Measurements from ENCODE around the gene GRAMD1B. TPM values are rescaled to one million over a fixed set of nuclear protein-coding genes. Genes with fewer than 3 reads are reported as not detected.
"Not testable (repeated sequence)": the region's sequence is repeated elsewhere in the genome, so short reads cannot be mapped to it uniquely, and the experiment has no call there.

Gene GRAMD1B
- total and polyA plus RNA-seq, 4 donors, result 0.29 to 2.6 (median 1.3) TPM

DNA sequence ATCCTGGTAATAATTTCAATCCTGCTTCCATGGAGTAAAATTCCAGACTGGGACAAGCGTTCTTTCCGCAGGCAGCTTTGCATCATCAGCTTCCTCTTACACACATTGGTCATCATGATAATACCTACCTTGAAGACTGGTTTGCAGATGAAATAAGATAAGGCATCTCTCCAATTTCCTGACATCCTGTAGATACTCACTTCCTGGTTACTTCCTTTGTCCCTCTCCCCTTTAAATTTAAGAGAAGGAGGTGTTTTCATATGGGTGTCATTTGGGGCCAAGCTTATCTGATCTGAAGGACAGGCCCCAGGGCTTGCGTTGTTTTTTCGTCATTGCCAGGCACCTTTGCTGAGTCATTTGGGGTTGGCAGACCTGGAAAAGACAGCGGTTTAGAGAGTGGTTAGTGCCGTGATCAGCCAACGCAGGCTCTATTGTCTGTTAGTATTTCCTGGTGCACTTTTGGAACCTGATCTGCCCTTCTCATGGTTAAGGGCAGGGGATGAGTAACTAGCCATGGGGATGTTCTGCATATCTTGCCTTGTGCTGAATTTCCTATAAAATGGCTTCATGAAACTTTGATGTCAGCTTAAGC, 24.1 kb downstream of the GRAMD1B start (continued):
- TF ChIP-seq, protein P1, sequence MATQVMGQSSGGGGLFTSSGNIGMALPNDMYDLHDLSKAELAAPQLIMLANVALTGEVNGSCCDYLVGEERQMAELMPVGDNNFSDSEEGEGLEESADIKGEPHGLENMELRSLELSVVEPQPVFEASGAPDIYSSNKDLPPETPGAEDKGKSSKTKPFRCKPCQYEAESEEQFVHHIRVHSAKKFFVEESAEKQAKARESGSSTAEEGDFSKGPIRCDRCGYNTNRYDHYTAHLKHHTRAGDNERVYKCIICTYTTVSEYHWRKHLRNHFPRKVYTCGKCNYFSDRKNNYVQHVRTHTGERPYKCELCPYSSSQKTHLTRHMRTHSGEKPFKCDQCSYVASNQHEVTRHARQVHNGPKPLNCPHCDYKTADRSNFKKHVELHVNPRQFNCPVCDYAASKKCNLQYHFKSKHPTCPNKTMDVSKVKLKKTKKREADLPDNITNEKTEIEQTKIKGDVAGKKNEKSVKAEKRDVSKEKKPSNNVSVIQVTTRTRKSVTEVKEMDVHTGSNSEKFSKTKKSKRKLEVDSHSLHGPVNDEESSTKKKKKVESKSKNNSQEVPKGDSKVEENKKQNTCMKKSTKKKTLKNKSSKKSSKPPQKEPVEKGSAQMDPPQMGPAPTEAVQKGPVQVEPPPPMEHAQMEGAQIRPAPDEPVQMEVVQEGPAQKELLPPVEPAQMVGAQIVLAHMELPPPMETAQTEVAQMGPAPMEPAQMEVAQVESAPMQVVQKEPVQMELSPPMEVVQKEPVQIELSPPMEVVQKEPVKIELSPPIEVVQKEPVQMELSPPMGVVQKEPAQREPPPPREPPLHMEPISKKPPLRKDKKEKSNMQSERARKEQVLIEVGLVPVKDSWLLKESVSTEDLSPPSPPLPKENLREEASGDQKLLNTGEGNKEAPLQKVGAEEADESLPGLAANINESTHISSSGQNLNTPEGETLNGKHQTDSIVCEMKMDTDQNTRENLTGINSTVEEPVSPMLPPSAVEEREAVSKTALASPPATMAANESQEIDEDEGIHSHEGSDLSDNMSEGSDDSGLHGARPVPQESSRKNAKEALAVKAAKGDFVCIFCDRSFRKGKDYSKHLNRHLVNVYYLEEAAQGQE (IDR thresholded peaks at IDR 0.05), result no peak

DNA sequence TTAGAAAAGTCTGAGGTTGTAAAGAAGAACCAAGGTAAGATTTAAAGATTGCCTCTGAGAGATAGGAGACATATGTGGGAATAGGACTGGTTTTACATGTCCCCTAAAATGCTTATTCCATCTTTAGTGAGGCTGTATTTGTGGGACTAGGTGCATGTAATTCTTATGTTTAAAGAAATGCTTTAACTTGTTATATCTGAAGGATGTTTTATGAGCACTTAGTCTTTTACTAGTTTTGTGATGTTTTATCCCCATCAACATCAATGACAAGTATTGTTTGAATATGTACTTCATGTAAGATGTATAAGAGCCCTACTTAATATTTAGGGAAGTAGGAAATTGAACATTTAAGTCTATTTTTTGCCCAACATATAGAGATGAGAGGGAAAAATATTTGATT, 24.7 kb downstream of the GRAMD1B start:
- TF ChIP-seq RXRA (IDR thresholded peaks at IDR 0.05) (no peak), TAF1 (conservative IDR thresholded peaks at IDR 0.05) (no peak), HNF4A (conservative IDR thresholded peaks at IDR 0.05) (no peak), RAD21 (IDR thresholded peaks at IDR 0.05) (no peak), EGR1 (IDR thresholded peaks at IDR 0.05; ENCODE audit: low read depth in 2 of 2) (no peak), SP1 (IDR thresholded peaks at IDR 0.05) (no peak), YY1 (IDR thresholded peaks at IDR 0.05) (no peak), GABPA (IDR thresholded peaks at IDR 0.05 in 1 of 2, conservative IDR thresholded peaks at IDR 0.05 in 1 of 2) (no peak), NR2F2 (IDR thresholded peaks at IDR 0.05) (no peak), FOXA1 (IDR thresholded peaks at IDR 0.05) (no peak), FOXA2 (IDR thresholded peaks at IDR 0.05) (no peak), HNF4G (IDR thresholded peaks at IDR 0.05) (no peak), JUND (IDR thresholded peaks at IDR 0.05) (no peak)
- TF ChIP-seq, protein P1 (IDR thresholded peaks at IDR 0.05), result no peak
- TF ChIP-seq, protein P2, sequence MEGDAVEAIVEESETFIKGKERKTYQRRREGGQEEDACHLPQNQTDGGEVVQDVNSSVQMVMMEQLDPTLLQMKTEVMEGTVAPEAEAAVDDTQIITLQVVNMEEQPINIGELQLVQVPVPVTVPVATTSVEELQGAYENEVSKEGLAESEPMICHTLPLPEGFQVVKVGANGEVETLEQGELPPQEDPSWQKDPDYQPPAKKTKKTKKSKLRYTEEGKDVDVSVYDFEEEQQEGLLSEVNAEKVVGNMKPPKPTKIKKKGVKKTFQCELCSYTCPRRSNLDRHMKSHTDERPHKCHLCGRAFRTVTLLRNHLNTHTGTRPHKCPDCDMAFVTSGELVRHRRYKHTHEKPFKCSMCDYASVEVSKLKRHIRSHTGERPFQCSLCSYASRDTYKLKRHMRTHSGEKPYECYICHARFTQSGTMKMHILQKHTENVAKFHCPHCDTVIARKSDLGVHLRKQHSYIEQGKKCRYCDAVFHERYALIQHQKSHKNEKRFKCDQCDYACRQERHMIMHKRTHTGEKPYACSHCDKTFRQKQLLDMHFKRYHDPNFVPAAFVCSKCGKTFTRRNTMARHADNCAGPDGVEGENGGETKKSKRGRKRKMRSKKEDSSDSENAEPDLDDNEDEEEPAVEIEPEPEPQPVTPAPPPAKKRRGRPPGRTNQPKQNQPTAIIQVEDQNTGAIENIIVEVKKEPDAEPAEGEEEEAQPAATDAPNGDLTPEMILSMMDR (IDR thresholded peaks at IDR 0.05; ENCODE audit: low read depth, low read length, missing input control), result no peak
- TF ChIP-seq, protein P3, sequence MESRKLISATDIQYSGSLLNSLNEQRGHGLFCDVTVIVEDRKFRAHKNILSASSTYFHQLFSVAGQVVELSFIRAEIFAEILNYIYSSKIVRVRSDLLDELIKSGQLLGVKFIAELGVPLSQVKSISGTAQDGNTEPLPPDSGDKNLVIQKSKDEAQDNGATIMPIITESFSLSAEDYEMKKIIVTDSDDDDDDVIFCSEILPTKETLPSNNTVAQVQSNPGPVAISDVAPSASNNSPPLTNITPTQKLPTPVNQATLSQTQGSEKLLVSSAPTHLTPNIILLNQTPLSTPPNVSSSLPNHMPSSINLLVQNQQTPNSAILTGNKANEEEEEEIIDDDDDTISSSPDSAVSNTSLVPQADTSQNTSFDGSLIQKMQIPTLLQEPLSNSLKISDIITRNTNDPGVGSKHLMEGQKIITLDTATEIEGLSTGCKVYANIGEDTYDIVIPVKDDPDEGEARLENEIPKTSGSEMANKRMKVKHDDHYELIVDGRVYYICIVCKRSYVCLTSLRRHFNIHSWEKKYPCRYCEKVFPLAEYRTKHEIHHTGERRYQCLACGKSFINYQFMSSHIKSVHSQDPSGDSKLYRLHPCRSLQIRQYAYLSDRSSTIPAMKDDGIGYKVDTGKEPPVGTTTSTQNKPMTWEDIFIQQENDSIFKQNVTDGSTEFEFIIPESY (IDR thresholded peaks at IDR 0.05), result no peak
- TF ChIP-seq, protein P4, sequence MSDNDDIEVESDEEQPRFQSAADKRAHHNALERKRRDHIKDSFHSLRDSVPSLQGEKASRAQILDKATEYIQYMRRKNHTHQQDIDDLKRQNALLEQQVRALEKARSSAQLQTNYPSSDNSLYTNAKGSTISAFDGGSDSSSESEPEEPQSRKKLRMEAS (IDR thresholded peaks at IDR 0.05), result no peak
- TF ChIP-seq, protein P5, sequence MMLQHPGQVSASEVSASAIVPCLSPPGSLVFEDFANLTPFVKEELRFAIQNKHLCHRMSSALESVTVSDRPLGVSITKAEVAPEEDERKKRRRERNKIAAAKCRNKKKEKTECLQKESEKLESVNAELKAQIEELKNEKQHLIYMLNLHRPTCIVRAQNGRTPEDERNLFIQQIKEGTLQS (IDR thresholded peaks at IDR 0.05), result no peak
- Histone ChIP-seq H3K27ac (ENCODE audit: low read depth in 1 of 2, low read length in 2 of 2) (no peak overlapping the region), H3K36me3 (ENCODE audit: control insufficient read depth in 4 of 4, insufficient read depth in 3 of 4, low read depth in 1 of 4, low read length in 3 of 4) (no peaks in the 10 kb centered on the region), H3K4me1 (ENCODE audit: control insufficient read depth in 4 of 4, insufficient read depth in 4 of 4, low read length in 3 of 4) (no peaks in the 10 kb centered on the region), H3K9me3 (ENCODE audit: control insufficient read depth in 4 of 4, low read length in 3 of 4) (no peaks in the 10 kb centered on the region), H3K9ac (ENCODE audit: low read depth in 1 of 2, low read length in 2 of 2) (no peak overlapping the region), H3K27me3 (ENCODE audit: control insufficient read depth in 4 of 4, insufficient read depth in 4 of 4, low read length in 3 of 4) (peaks cover 0 to 3% (median 0%) of the 10 kb centered on the region in 4 donors), H3K4me3 (ENCODE audit: low read depth in 1 of 3, low read length in 3 of 3) (no peak overlapping the region)
- DNase-seq (ENCODE audit: low spot score), result no peak

DNA sequence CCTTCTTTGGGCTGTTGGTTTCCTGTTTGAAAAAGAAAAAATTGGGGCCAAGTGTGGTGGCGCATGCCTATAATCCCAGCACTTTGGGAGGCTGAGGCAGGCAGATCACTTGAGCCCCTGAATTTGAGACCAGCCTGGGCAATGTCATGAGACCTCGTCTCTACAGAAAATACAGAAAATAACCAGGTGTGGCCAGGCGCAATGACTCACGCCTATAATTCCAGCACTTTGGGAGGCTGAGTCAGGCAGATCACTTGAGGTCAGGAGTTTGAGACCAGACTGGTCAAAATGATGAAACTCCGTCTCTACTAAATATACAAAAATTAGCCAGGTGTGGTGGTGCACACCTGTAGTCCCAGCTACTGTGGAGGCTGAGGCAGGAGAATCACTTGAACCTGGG, 26.4 kb downstream of the GRAMD1B start:
- DNase-seq (ENCODE audit: low spot score); H3K4me3 ChIP-seq (ENCODE audit: low read depth in 1 of 3, low read length in 3 of 3); H3K36me3 ChIP-seq (ENCODE audit: control insufficient read depth in 4 of 4, insufficient read depth in 3 of 4, low read depth in 1 of 4, low read length in 3 of 4); H3K27ac ChIP-seq (ENCODE audit: low read depth in 1 of 2, low read length in 2 of 2); H3K9me3 ChIP-seq (ENCODE audit: control insufficient read depth in 4 of 4, low read length in 3 of 4); H3K4me1 ChIP-seq (ENCODE audit: control insufficient read depth in 4 of 4, insufficient read depth in 4 of 4, low read length in 3 of 4); H3K27me3 ChIP-seq (ENCODE audit: control insufficient read depth in 4 of 4, insufficient read depth in 4 of 4, low read length in 3 of 4); H3K9ac ChIP-seq (ENCODE audit: low read depth in 1 of 2, low read length in 2 of 2): not testable (repeated sequence)
- WGBS, result 87% methylated on average over 5 of the region's 5 CpGs

Measured in liver (tissue), 9 donors.